T-helper 9 cell (primary cell): ENCODE data around the gene VAV2.
"Not testable (repeated sequence)": the region's sequence is repeated elsewhere in the genome, so short reads cannot be mapped to it uniquely, and the experiment has no call there.

ENCODE experiments used
- DNase-seq: peaks from one replicate; pipeline ENCODE4 v3.0.0-alpha.2; 2020

VAV2 gene

GRCh38 chr9:133933426-133934026, 58.6 kb downstream of the VAV2 start:
- no peak for DNase-seq

DNA sequence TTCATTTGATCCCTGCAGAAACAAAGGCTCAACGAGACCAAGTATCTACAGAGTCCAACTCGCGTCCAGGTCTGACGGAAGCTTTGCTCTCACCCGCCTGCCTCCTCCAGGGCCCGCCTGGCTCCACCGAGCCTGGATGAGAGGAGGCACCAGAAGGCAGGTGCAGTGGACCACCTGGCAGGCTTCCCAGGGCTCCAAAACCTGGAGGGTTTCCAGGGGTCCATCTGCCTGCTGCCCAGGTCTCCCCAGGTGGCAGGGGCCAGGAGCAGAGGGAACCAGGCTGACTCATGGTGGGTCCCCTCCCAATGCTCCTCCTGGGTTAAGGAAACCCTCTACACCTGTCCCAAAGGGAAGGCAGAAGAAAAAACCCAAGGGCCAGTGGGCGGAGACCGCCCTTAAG, 59.5 kb downstream of the VAV2 start:
- no peak for DNase-seq

DNA sequence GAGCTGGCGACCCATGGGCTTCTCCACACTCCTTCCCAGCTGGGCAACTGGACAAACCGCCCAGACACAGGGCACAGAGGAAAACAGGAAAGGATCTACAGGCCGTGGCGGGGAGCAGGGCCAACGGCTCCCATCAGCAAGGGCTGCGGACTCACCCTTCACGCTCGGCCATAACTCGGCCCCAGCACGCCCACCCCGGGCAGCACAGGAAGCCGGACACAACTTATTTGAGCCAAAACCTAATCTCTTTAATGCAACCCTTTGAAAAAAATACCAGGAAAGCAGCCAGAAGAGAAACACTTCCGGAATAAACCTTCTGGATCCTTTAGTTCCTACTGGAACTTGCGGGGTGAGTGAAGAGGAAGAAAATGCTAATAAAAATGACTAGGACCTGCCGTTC, 59.9 kb downstream of the VAV2 start:
- no peak for DNase-seq

DNA sequence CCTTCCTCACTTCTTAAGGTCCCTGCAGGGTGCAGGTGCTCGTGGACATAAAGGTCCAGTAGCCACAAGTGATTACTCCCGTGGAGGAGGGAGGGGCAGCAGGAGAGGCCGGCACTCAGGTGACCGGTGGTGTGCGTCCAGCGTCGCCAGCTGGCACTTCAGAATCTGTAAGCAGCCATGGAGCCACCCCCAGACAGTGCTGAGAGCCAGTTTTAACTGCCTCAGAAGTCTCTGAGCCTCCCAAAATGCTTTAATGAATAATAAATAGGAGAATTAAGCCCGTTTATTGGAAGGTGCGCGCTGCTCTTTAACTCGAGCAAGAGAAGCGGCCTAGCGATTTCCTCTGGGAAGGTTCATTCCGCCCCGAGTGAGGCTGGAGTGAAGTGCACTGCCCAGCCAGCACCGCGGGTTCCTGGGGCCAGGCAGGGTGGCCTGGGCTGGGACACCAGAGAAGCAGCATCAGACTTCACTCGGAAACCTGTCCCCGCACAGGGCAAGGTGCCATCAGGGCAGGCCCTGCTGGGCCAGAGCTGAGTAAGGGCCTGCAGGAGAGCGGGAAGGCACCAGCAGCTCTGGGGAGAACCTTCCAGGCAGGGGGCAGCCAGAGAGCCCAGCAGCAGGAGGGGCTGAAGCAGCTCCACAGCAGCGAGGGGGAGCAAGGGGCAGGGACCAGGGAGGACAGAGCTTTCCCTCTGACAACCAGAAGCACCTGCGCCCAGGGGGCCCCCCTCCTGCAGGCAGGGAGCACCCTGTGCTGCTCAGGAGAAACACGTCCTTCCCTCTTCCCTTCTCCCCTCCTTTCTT, 61.2 kb downstream of the VAV2 start:
- no peak for DNase-seq

- DNase-seq: no peak
These were observed 62.0 kb downstream of the VAV2 start for GRCh38 chr9:133930046-133930681.

GRCh38 chr9:133929599-133929998, 62.5 kb downstream of the VAV2 start:
- no peak for DNase-seq

DNA sequence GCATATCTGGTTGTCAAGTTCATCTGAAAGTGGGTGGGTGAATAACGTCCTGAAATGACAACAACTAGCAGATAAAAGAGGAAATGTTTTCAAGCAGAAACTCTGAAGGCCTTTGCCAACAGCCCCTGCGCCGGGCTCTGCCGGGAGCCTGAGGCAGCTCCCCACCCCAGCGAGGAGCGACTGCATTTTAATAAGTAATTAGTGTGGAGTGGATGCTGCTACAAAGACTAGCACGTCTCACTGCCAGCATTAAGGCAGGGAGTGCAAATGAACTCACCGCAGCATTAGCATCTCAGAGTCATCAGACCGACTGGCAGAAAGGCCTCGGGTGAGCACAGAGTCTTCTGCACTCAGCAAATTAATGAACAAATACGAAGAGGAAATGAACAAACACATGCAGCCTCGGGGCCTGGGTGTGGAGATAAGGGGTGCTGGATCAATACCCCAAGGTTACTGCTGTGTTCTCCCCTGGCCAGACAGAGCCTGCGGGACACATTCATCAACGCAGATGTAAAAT, 63.8 kb downstream of the VAV2 start:
- no peak for DNase-seq

- DNase-seq: no peak
These were observed 65.1 kb downstream of the VAV2 start for GRCh38 chr9:133927041-133927440.

DNA sequence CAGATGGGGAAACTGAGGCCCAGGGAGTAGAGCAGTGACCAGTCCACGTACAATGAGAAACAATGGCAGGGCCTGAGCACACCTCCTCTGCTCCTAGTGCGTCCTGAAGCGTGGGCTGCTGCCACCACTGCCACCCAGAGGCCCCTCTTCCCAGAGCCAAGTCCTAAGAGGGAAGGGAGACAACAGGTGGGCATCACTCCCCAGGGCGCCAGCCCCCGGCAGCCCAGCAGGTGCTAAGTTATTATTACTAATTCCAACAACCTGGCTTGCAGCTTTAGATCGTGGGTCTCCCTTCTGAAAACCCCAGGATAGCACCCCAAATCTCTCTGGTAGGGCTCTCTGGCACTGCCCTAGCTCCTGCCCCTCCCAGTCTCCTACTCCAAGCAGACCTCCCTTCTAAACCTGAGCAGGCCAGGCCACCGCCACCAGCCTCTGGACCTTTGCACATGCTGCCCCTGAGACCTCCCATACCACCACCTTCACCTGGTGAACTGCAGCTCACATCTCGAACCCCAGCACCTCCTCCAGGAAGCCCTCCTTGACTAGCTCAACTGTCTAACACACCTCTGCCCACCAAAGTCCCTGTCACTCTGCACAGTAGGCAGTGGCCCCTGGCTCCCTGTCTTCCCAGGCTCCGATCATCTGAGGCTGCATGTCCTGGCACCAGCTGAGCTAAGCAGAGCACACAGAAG, 65.8 kb downstream of the VAV2 start:
- DNase-seq: no peak

- DNase-seq: no peak
These were observed 67.7 kb downstream of the VAV2 start for GRCh38 chr9:133924453-133924852.

- DNase-seq: not testable (repeated sequence)
These were observed 68.5 kb downstream of the VAV2 start for GRCh38 chr9:133923608-133924007.

GRCh38 chr9:133921866-133922265, 70.3 kb downstream of the VAV2 start:
- no peak for DNase-seq

DNA sequence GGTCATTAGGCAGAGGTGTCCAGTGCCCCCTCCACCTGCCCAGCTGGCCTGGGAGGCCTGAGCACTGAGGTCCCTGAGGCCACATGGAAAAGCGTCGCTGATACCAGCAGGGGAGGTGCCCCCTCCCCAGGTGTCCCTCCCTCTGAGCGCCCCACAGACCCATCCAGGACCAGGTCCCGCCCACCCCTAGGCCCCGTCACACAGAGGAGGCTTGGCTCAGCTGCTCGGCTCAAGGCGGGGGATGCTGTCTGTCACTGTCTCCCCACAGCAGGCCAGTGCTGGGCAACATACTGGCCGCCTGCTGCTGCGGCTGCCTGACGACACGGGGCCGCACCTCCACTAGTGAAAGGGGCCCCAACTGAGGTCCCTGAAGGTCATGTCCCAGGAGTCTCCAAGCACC, 71.7 kb downstream of the VAV2 start:
- DNase-seq: no peak

DNA sequence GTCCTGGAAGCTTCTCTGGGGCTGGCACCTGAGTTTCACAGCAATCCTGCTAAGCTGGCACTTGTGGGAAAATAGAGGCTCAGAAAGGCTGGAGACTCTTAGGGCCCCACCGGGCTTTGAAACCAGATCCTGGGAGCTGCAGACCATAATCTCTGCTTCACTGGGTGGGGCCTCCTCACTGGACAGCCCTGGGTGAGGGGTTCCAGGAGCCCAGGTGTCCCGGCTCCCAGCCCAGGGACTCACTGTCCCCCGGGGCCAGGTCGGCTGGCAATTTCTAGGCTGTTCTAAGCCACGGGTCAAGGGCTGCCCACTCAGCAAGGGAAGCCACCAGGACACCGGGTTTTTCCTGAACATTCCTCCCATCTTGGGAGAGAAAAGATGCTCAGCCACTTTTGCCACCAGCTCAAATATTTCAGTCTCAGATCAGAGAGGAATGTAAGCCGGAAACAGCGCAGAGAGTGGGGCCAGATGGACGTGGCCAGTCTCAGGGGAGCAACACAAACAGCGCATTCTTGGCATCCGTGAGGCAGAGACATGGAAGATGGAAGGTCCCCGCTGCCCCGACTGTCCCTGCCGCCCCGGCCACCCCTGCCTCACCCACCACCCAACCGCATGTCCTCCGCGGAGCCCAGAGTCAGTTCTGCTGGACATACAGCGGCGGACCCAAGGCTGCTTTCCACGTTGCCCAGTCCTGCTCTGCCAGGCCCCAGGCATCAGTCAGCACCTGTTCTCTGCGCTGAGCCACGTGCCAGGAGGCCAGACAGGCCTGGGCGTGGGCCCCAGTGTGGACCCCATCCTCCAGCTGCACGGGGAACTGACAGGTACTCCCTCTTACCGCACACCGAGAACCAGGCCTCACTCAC, 72.6 kb downstream of the VAV2 start:
- no peak for DNase-seq

GRCh38 chr9:133918111-133918813, 73.9 kb downstream of the VAV2 start:
- DNase-seq: no peak

DNA sequence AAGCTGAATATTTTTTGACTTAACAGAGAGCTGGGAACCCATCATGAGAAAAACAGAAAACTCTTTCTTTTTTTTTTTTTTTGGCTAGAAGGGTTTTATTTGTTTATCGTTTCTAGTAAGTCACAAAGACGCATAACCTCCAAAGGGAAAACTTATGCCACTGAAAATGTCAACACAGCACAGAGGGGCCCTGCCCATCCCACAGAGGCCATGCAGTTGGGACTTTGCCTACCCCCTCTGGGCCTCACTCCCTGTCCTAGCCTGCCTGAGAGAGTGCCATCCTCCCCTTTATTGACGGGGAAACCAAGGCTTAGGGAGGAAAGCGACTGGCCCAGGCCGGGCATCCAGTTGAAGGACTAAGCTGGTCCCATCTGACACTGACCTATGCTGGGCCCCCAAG, 74.7 kb downstream of the VAV2 start:
- DNase-seq: no peak

DNA sequence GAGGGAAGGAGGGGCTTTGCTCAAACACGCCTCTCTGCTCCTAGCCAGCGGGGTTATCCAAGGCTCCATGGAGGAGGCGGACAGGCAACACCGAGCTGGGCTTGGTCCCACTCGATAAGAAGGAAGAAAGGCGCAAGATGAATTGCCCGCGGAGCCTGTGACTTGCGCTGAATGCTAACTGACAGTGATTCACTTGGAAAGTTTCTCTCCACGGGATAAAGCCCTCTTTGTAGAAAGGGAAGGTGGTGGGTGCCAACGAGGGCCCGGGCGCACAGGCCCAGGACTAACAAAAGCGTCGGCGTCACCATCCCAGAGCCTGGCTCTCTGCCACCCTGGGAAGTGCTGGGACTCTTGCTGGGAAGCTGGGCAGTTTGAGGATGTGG, 76.0 kb downstream of the VAV2 start:
- no peak for DNase-seq

DNA sequence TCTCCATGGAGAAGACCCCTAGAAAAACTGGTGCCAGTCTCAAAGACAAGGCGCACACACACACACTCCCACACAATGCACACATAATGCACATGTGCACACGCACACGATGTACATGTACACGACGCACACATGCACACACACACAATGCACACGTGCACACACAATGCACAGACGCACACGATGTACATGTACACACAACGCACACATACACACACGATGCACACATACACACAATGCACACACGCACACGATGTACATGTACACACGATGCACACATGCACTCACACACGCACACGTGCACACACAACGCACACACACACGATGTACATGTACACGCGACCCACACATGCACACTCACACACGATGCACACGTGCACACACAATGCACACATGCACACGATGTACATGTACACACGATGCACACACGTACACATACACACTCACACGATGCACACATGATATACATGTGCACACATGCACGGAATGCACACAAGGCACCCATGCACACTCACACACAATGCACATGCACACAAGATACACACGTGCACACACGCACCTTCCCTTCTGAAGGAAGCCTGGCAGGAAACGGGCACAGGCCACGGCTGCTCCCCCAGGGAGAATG, 76.5 kb downstream of the VAV2 start:
- no peak for DNase-seq

DNA sequence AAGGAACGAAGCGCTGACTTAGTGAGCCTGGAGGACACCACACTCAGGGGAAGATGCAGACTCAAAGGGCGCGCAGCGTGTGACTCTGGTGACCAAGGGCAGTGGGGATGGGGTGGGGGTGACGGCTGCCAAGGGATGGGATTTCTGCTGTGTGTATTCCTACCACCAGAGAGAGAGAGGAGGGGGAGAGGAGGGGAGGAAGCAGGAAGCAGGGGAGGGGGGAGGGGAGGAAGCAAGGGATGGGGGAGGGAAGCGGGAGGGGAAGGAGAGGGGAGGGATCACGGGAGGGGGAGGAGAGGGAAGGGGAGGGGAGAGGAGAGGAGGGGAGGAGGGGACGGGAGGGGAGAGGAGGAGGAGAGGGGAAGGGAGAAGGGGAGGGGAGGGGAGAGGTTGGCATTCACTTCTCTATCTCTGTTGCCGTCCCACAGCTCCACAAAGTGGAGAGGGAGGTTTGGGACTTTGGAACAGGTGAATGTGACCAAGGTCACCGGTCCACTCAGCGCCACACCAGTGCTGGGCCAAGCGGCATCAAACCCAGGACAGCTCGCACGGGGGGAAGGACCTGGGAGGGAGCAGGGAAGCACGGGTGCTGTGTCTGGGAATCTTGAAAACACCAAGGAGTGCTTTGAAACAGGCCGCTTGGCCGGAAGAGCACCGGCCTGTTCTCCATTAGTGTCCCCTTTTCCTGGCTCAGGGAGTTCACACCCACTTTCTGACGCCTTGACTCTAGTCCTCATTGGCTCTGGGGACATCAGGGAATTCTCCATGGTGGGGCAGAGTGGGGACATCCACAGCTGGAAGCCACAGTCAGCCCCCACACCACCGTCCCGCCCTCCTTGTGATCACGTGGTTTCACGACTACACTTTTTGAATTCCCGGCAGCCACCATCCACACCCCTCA, 77.4 kb downstream of the VAV2 start:
- DNase-seq: no peak
